ENCODE measurements around the gene DUS2. TPM values are rescaled to one million over a fixed set of nuclear protein-coding genes. Genes with fewer than 3 reads are reported as not detected.

Gene DUS2
- total and polyA plus RNA-seq, 9 of the 15 experiments (the other 6 are each of a cell fraction or from before 2014, with no cell fraction given) = 5.8 to 22.5 (median 20.6) TPM

GRCh38 chr16:68035227-68035626, 12.1 kb downstream of the DUS2 start (continued):
- TF ChIP-seq ARID4B (CRISPR knock-in tag; IDR thresholded peaks at IDR 0.05) = no peak
- no peak for TF ChIP-seq ILK (tag; IDR thresholded peaks at IDR 0.05; ENCODE audit: borderline replicate concordance, low read depth)
- no peak for TF ChIP-seq L3MBTL2 (IDR thresholded peaks at IDR 0.05)
- peak; percentile 37; the same call in 1 of the 2 replicates for TF ChIP-seq DPF2 (IDR thresholded peaks at IDR 0.05)
- TF ChIP-seq TFAP4 (CRISPR knock-in tag; IDR thresholded peaks at IDR 0.05; ENCODE audit: borderline replicate concordance) = no peak
- no peak for TF ChIP-seq ZNF133 (CRISPR knock-in tag; IDR thresholded peaks at IDR 0.05)
- TF ChIP-seq RHOXF2B (CRISPR knock-in tag; conservative IDR thresholded peaks at IDR 0.05) = no peak
- TF ChIP-seq ZNF140 (CRISPR knock-in tag; IDR thresholded peaks at IDR 0.05) = no peak
- no peak for TF ChIP-seq CBFA2T2 (conservative IDR thresholded peaks at IDR 0.05)
- TF ChIP-seq ZNF609 (CRISPR knock-in tag; IDR thresholded peaks at IDR 0.05; ENCODE audit: borderline replicate concordance) = no peak
- 0 out of 2 replicates have a peak, but pooled peaks have one; percentile 12 for TF ChIP-seq ARID1B (IDR thresholded peaks at IDR 0.05)
- TF ChIP-seq HEY1 (CRISPR knock-in tag; IDR thresholded peaks at IDR 0.05; ENCODE audit: borderline replicate concordance) = no peak
- no peak for TF ChIP-seq E2F5 (CRISPR knock-in tag; IDR thresholded peaks at IDR 0.05)
- no peak for TF ChIP-seq ZNF785 (CRISPR knock-in tag; IDR thresholded peaks at IDR 0.05)
- no peak for TF ChIP-seq ETV1 (tag; conservative IDR thresholded peaks at IDR 0.05; ENCODE audit: low read depth)
- TF ChIP-seq ZNF124 (CRISPR knock-in tag; IDR thresholded peaks at IDR 0.05) = no peak
